ENCODE results near the gene ITGAX. TPM values are rescaled to one million over a fixed set of nuclear protein-coding genes. Genes with fewer than 3 reads are reported as not detected.

Gene ITGAX
- total and polyA plus RNA-seq, 7 donors: 0.60 to 7.6 (median 1.8) TPM

DNA sequence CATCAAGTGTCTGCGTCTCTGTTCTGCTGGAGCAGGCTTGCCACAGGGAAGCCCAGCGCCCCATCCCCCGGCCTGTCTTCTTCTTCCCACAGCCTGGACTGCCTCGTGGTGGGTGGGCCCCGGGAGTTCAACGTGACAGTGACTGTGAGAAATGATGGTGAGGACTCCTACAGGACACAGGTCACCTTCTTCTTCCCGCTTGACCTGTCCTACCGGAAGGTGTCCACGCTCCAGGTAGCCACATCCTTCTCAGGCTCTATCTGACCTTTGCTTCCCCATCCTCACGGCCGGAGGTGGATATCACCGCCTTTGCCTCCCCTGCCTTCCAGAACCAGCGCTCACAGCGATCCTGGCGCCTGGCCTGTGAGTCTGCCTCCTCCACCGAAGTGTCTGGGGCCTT, 29.8 kb upstream of the ITGAX start:
- intact Hi-C loops (cut with DNase I): no loop called here
- Histone ChIP-seq H3K4me1 (no peaks in the 10 kb centered on the region), H3K27ac (no peak overlapping the region), H3K4me3 (no peak overlapping the region), H3K36me3 (no peaks in the 10 kb centered on the region), H3K27me3 (peaks cover 0 to 25% (median 14%) of the 10 kb centered on the region in 3 donors), H3K9me3 (peaks cover 0 to 7% (median 3%) of the 10 kb centered on the region in 4 donors)
- 78 to 82% methylated on average over 16 of the region's 16 CpGs for whole genome bisulfite sequencing, 2 donors
- TF ChIP-seq, protein P1, sequence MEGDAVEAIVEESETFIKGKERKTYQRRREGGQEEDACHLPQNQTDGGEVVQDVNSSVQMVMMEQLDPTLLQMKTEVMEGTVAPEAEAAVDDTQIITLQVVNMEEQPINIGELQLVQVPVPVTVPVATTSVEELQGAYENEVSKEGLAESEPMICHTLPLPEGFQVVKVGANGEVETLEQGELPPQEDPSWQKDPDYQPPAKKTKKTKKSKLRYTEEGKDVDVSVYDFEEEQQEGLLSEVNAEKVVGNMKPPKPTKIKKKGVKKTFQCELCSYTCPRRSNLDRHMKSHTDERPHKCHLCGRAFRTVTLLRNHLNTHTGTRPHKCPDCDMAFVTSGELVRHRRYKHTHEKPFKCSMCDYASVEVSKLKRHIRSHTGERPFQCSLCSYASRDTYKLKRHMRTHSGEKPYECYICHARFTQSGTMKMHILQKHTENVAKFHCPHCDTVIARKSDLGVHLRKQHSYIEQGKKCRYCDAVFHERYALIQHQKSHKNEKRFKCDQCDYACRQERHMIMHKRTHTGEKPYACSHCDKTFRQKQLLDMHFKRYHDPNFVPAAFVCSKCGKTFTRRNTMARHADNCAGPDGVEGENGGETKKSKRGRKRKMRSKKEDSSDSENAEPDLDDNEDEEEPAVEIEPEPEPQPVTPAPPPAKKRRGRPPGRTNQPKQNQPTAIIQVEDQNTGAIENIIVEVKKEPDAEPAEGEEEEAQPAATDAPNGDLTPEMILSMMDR (IDR thresholded peaks at IDR 0.05): no peak
- TF ChIP-seq POLR2AphosphoS5 (IDR thresholded peaks at IDR 0.05) (no peak), POLR2A (IDR thresholded peaks at IDR 0.05) (no peak), EP300 (IDR thresholded peaks at IDR 0.05) (no peak)
- no peak for DNase-seq

DNA sequence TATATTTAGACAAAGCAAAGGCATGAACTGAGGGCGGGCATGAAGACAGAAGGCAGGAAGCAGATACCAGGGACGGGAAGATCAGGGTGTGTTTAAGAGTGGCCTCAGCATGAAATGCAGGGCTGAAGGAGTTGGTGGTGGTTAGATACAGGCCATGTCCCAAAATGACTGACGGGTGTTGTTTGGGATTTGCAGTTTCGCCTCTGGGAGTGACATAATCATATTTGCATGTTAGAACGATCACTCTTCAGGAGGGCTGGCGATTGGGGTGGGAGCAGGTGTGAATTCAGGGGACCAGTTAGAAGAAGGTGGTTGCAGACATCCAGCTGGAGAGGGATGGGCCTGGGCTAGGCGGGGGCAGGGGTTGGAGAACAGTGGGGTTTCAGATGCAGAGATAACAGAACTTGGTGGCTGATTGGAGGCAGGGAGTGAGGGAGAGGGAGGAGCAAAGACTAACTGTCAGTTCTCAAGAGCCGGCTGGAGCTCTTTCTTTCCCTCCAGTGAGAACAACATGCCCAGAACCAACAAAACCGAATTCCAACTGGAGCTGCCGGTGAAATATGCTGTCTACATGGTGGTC, 27.2 kb upstream of the ITGAX start:
- H3K27ac ChIP-seq: no peak overlapping the region
- H3K4me1 ChIP-seq: peaks cover 0 to 6% (median 2%) of the 10 kb centered on the region in 4 donors
- intact Hi-C loops (cut with DNase I): no loop called here
- peaks cover 0 to 1% (median 0%) of the 10 kb centered on the region in 4 donors for H3K9me3 ChIP-seq
- H3K4me3 ChIP-seq: no peak overlapping the region
- DNase-seq: no peak
- no peaks in the 10 kb centered on the region for H3K36me3 ChIP-seq
- peaks cover 0 to 50% (median 39%) of the 10 kb centered on the region in 3 donors for H3K27me3 ChIP-seq
- WGBS, 2 donors: 39 to 42% methylated on average over 10 of the region's 10 CpGs
- no peak for TF ChIP-seq POLR2A (IDR thresholded peaks at IDR 0.05)
- TF ChIP-seq, protein P1 (IDR thresholded peaks at IDR 0.05): no peak
- no peak for TF ChIP-seq EP300 (IDR thresholded peaks at IDR 0.05)
- no peak for TF ChIP-seq POLR2AphosphoS5 (IDR thresholded peaks at IDR 0.05)

DNA sequence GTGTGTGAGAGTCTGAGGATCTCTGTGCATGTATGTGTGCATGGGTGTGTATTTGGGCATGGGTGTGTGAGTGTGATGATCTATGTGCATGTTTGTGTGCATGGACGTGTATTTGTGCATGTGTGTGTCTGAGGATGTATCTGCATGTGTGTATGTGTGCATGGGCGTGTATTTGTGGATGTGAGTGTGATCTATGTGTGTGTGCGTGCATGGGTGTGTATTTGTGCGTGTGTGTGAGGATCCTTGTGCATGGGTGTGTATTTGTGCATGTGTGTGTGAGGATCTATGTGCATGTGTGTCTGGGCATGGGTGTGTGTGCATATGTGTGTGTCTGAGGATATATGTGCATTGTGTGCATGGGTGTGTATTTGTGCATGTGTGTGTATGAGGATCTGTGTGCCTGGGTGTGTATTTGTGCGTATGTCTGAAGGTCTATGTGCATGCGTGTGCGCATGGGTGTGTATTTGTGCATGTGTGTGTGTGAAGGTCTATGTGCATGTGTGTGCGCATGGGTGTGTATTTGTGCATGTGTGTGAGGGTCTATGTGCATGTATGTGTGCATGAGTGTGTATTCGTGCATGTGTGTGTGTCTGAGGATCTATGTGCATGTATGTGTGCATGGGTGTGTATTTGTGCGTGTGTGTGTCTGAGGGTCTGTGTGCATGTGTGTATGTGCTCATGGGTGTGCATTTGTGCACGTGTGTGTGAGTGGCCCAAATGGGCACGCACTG, 26.5 kb upstream of the ITGAX start:
- TF ChIP-seq POLR2AphosphoS5 (IDR thresholded peaks at IDR 0.05): no peak
- TF ChIP-seq POLR2A (IDR thresholded peaks at IDR 0.05): no peak
- TF ChIP-seq, protein P1 (IDR thresholded peaks at IDR 0.05): no peak
- no peak for TF ChIP-seq EP300 (IDR thresholded peaks at IDR 0.05)
- WGBS, 2 donors: 76 to 77% methylated on average over 12 of the region's 12 CpGs
- intact Hi-C loops (cut with DNase I): no loop called here

DNA sequence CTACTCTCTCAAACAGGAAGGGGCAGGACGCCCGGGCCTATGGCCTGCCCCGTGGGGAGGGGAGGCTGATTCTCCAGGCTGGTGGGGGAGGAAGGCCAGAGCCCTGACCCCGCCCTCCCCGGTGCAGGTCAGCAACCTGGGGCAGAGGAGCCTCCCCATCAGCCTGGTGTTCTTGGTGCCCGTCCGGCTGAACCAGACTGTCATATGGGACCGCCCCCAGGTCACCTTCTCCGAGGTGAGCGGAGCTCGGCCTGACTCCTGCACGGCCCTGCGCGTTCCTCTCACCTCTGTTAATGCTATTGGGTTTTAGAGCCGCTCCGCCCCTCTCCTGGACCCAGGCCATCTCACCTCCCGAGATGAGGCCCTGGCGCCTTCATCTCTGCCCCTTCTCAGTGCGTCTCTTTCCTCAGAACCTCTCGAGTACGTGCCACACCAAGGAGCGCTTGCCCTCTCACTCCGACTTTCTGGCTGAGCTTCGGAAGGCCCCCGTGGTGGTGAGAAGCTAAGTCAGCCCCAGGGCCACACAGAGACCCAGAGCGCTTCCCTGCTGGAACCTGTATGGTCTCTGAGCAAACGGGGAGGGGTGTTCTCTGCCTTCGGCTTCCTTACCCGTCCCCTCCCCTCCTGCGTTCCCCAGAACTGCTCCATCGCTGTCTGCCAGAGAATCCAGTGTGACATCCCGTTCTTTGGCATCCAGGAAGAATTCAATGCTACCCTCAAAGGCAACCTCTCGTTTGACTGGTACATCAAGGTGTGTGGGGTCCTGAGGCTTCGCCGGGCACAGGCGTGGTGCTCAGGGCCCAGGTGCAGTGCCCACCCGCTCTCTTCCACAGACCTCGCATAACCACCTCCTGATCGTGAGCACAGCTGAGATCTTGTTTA, 25.1 kb upstream of the ITGAX start:
- Histone ChIP-seq H3K27me3 (peaks cover 2 to 66% (median 42%) of the 10 kb centered on the region in 3 donors), H3K4me1 (peaks cover 0 to 6% (median 2%) of the 10 kb centered on the region in 4 donors), H3K9me3 (no peaks in the 10 kb centered on the region), H3K4me3 (no peak overlapping the region), H3K27ac (no peak overlapping the region), H3K36me3 (no peaks in the 10 kb centered on the region)
- peak; percentile 57 for DNase-seq
- intact Hi-C loops (cut with DNase I): no loop called here
- WGBS, 2 donors: 36 to 64% methylated on average over 39 of the region's 39 CpGs
- no peak for TF ChIP-seq POLR2A (IDR thresholded peaks at IDR 0.05)
- TF ChIP-seq, protein P1 (IDR thresholded peaks at IDR 0.05): no peak
- no peak for TF ChIP-seq POLR2AphosphoS5 (IDR thresholded peaks at IDR 0.05)
- TF ChIP-seq EP300 (IDR thresholded peaks at IDR 0.05): no peak

More for the DNA sequence above, 26.5 kb upstream of the ITGAX start:
- peaks cover 0 to 56% (median 42%) of the 10 kb centered on the region in 3 donors for H3K27me3 ChIP-seq
- no peaks in the 10 kb centered on the region for H3K36me3 ChIP-seq
- no peak for DNase-seq
- H3K4me3 ChIP-seq: no peak overlapping the region
- H3K4me1 ChIP-seq: peaks cover 0 to 6% (median 2%) of the 10 kb centered on the region in 4 donors
- no peaks in the 10 kb centered on the region for H3K9me3 ChIP-seq
- no peak overlapping the region for H3K27ac ChIP-seq

All from sigmoid colon (tissue), 7 donors.